Esophagus squamous epithelium (tissue), 5 donors: Measurements from ENCODE around the gene FOXP1. TPM values are rescaled to one million over a fixed set of nuclear protein-coding genes. Genes with fewer than 3 reads are reported as not detected.
A peak's percentile ranks its signal among the peaks of the same experiment; 100 is the strongest.

Experiments
- DNase-seq: peaks from one replicate; lab custom pipeline; 2025; lab: John Stamatoyannopoulos, UW
- H3K27ac ChIP-seq, 4 donors: fragments of 200-600 bp; sonication (generic); one replicate each; pipeline ENCODE4 v1.5.1; 2016 to 2019; ENCODE audit warnings: mild to moderate bottlenecking in 1 of 4
- H3K27me3 ChIP-seq, 4 donors: fragments of 200-600 bp; sonication (generic); 1 replicate in 3 of 4; 2 replicates in 1 of 4; pipeline versions ENCODE4 v1.5.1 to v1.6.0; 2017 to 2021; ENCODE audit warnings: antibody characterized with exemption in 1 of 4
- H3K36me3 ChIP-seq, 3 donors: fragments of 200-600 bp; sonication (generic); one replicate each; pipeline ENCODE4 v1.5.1; 2016 to 2019
- H3K4me1 ChIP-seq, 3 donors: fragments of 200-600 bp; sonication (generic); one replicate each; pipeline ENCODE4 v1.5.1; 2017 to 2019
- H3K4me3 ChIP-seq, 4 donors: fragments of 200-600 bp; sonication (generic); 1 replicate in 3 of 4; 2 replicates in 1 of 4; pipeline ENCODE4 v1.5.1; 2016 to 2019; ENCODE audit warnings: mild to moderate bottlenecking in 2 of 4, moderate library complexity in 1 of 4
- H3K9me3 ChIP-seq, 3 donors: fragments of 200-600 bp; sonication (generic); one replicate each; pipeline ENCODE4 v1.5.1; 2016 to 2019
- CTCF ChIP-seq, 6 experiments: fragments of 450-650 bp in 4 of 6; fragments of 200-600 bp in 2 of 6; sonication (generic) in 2 of 6; IDR thresholded peaks; one replicate each; pipeline ENCODE4 v1.5.1; 2016 to 2019; ENCODE audit warnings: antibody characterized with exemption in 6 of 6, mild to moderate bottlenecking in 4 of 6, moderate library complexity in 4 of 6
- POLR2A ChIP-seq, 4 donors: fragments of 450-650 bp; IDR thresholded peaks; one replicate each; pipeline ENCODE4 v1.6.1; 2017; ENCODE audit warnings: antibody characterized with exemption in 4 of 4, mild to moderate bottlenecking in 4 of 4, moderate library complexity in 3 of 4
- WGBS, 2 donors: methylation state at CpG; one replicate each; pipeline ENCODE4 v1.1.5; 2018; 5-methylcytosine and 5-hydroxymethylcytosine counted together
- intact Hi-C: fragments of 100-400 bp; cut with DNase I; formaldehyde crosslinking; loops from one replicate; pipeline ENCODE4 v1.15.0; 2022
- total RNA-seq, 4 donors: library from RNA; depleted of rRNA; stranded (reverse); fragments of >200 nt; gene quantifications; one replicate each; pipeline ENCODE4 v1.1.0, GENCODE V29; 2016
- donor health status: DM: yes; HTN: yes; CAD: no.

The FOXP1 gene
- total RNA-seq, 4 donors from 2014 or later: 49.1 to 124 (median 61.1) TPM

- TF ChIP-seq POLR2A (IDR thresholded peaks at IDR 0.05) (no peak), CTCF (IDR thresholded peaks at IDR 0.05) (no peak)
- Histone ChIP-seq H3K4me1 (peaks cover 0 to 51% (median 4%) of the 10 kb centered on the region in 3 donors), H3K27me3 (no peaks in the 10 kb centered on the region), H3K4me3 (no peak overlapping the region), H3K27ac (no peak overlapping the region), H3K9me3 (no peaks in the 10 kb centered on the region), H3K36me3 (no peaks in the 10 kb centered on the region)
- DNase-seq: no peak
- WGBS, 2 donors: 40 to 64% methylated on average over 2 to 3 of the region's 3 CpGs
- intact Hi-C loops: no loop called here
These were observed 119.9 kb downstream of the FOXP1 start for GRCh38 chr3:71463617-71464016.

GRCh38 chr3:71462586-71462985, 120.9 kb downstream of the FOXP1 start:
- no peaks in the 10 kb centered on the region for H3K27me3 ChIP-seq
- TF ChIP-seq CTCF (IDR thresholded peaks at IDR 0.05): no peak
- no peak for TF ChIP-seq POLR2A (IDR thresholded peaks at IDR 0.05)
- 79 to 94% methylated on average over 6 to 7 of the region's 7 CpGs for WGBS, 2 donors
- H3K27ac ChIP-seq: no peak overlapping the region
- H3K36me3 ChIP-seq: no peaks in the 10 kb centered on the region
- peaks cover 0 to 55% (median 3%) of the 10 kb centered on the region in 3 donors for H3K4me1 ChIP-seq
- H3K9me3 ChIP-seq: no peaks in the 10 kb centered on the region
- no peak overlapping the region for H3K4me3 ChIP-seq
- intact Hi-C loops: no loop called here
- no peak for DNase-seq

GRCh38 chr3:71461749-71462483, 121.6 kb downstream of the FOXP1 start:
- Histone ChIP-seq H3K4me1 (peaks cover 0 to 57% (median 3%) of the 10 kb centered on the region in 3 donors), H3K36me3 (no peaks in the 10 kb centered on the region), H3K27ac (peak overlapping the region in 2 of 4 donors; percentile 9 to 37), H3K4me3 (no peak overlapping the region), H3K9me3 (no peaks in the 10 kb centered on the region), H3K27me3 (no peaks in the 10 kb centered on the region)
- DNase-seq: no peak
- WGBS, 2 donors: 76 to 78% methylated on average over 9 of the region's 9 CpGs
- intact Hi-C loops: no loop called here
- TF ChIP-seq CTCF (IDR thresholded peaks at IDR 0.05) (no peak), POLR2A (IDR thresholded peaks at IDR 0.05) (no peak)

- no peaks in the 10 kb centered on the region for H3K36me3 ChIP-seq
- H3K4me3 ChIP-seq: no peak overlapping the region
- no peak for DNase-seq
- intact Hi-C loops: no loop called here
- peaks cover 0 to 57% (median 3%) of the 10 kb centered on the region in 3 donors for H3K4me1 ChIP-seq
- peak overlapping the region in 2 of 4 donors; percentile 9 to 37 for H3K27ac ChIP-seq
- no peaks in the 10 kb centered on the region for H3K9me3 ChIP-seq
- H3K27me3 ChIP-seq: no peaks in the 10 kb centered on the region
- WGBS, 2 donors: 67 to 78% methylated on average over 9 of the region's 9 CpGs
- TF ChIP-seq POLR2A (IDR thresholded peaks at IDR 0.05) (no peak), CTCF (IDR thresholded peaks at IDR 0.05) (no peak)
These were observed 122.4 kb downstream of the FOXP1 start for GRCh38 chr3:71461114-71461513.

GRCh38 chr3:71458895-71459294, 124.6 kb downstream of the FOXP1 start:
- no peaks in the 10 kb centered on the region for H3K9me3 ChIP-seq
- no peak for TF ChIP-seq CTCF (IDR thresholded peaks at IDR 0.05)
- TF ChIP-seq POLR2A (IDR thresholded peaks at IDR 0.05): no peak
- H3K27ac ChIP-seq: no peak overlapping the region
- no peak overlapping the region for H3K4me3 ChIP-seq
- H3K36me3 ChIP-seq: no peaks in the 10 kb centered on the region
- H3K27me3 ChIP-seq: no peaks in the 10 kb centered on the region
- H3K4me1 ChIP-seq: peaks cover 0 to 53% (median 11%) of the 10 kb centered on the region in 3 donors
- no peak for DNase-seq
- WGBS, 2 donors: 70 to 72% methylated on average over 1 of the region's 1 CpG
- intact Hi-C loops: no loop called here
